Activated naive CD4-positive, alpha-beta T cell treated with anti-CD3 and anti-CD28 coated beads, Interleukin-2, amount 50 U/mL, for 16 hours (primary cell): ENCODE data around the gene CTU2.

Experiments used
- DNase-seq: peaks from one replicate; pipeline ENCODE4 v3.0.0-alpha.2; 2020

Gene CTU2

DNA sequence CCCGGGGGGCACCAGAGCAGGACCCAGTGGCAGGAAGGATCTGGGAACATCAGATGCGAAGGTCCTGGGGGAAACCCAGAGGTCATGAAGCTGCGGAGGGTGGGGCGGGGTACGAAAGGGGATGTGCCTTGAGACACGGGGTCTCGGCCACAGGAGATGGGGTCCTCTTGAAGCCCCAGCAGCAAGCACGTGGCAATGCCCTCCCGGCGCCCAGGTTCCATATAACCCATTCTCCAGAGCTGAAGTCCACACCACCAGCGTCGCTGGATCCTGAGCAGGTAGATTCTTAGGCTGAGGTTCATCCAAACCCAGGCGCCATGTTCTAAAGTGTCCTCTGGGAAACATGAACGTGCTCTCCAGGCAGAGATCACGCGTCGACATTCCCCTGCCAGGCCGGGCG, 57.8 kb downstream of the CTU2 start:
- no peak for DNase-seq

- DNase-seq = no peak
Observed at GRCh38 chr16:88764913-88765349, 58.6 kb downstream of the CTU2 start.
